RPMI8226 (cell line): Measurements from ENCODE around the gene FHIT.

Experiments
- DNase-seq: peaks from one replicate; pipeline ENCODE4 v3.0.0-alpha.2; 2015

Gene FHIT

DNA sequence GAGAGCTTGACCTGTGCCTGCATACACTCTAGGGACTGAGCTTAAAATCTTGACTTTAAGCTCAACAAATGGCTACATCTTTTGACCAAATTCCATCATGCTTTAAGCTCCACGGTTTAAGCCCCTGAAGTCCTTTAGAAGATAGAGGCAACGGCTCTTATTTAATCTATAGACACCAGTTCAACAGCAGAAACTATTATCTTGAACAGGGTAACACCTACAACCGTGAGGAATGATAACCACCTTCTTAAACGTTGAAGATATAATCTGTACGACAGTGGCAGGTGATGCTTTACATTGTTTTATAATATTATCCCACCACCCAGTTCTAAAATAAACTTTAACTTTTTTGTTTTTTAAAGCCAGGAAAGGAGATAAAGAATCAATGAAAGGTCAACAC lies 1007.8 kb downstream of the FHIT start:
- no peak for DNase-seq

DNA sequence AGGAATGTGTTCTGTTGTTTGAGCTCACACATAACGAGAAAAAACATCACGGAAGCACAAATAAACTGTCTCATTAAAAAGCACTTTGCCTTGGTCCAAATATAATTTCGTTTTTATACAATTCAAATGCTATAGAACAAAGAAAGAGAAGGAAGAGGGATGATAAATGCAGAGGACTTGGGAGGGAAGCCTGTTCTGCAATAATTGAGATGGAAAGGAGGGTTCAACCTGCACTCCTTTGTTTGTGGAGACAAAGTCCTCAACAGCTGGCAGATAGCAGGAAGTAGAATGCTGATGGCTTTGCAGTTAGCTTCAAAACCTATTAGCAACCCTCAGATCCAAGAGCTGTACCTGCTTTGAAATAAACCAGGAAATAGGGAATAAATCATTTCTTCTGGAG lies 1010.8 kb downstream of the FHIT start:
- DNase-seq, result no peak

GRCh38 chr3:60238550-60238949 lies 1012.7 kb downstream of the FHIT start:
- DNase-seq, result no peak

DNA sequence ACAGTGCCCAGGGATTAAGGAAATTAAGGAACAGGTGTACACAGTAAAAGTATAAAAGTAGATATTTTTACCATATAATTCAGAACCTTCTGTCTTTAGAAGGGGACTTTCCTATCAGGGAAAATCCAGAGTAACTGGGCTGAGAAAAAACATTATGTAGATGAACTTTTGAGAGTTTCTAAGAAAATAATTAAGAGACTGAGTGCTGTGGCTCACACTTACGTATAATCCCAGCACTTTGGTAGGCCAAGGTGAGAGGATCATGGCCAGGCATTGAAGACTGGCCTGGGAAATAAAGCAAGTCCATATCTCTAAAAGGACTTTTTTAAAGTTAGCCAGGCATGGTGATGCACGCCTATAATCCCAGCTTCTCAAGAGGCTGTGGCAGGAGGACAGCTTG lies 1021.8 kb downstream of the FHIT start:
- no peak for DNase-seq

DNA sequence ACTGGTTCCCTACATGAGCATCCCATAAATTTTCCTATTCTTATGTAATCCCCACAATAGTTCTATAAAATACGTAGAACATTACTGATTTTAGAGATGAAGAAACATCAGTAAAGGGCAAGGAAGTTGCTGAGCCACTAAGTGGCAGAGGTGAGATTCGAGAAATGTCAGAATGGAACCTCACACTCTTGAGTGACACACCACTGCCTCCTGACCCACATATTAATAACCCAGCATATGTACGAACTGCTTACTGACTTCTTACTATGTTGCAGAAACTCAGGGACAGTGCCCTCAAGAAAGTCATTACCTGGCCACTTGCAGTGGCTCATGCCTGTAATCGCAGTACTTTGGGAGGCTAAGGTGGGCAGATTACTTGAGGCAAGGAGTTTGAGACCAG lies 1022.4 kb downstream of the FHIT start:
- no peak for DNase-seq

- DNase-seq, result no peak
These were observed 1024.3 kb downstream of the FHIT start for GRCh38 chr3:60226912-60227311.

DNA sequence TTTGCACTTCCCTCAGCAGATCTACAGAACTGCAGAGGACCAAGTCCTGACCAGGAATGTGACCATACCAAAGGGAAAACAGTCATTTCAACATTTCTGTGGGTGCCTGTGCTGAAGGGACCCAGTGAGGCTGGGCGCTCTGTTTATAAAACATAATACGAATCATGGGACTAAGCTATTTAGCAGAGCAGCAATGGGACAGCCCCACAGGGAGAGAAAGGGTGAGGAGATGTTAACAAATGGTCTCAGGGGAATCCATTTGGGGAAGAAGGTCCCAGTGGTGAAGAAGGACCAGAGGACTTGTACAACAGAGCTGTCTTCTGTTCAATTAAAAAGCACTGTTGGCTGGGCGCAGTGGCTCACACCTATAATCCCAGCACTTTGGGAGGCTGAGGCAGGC lies 1025.4 kb downstream of the FHIT start:
- no peak for DNase-seq

DNA sequence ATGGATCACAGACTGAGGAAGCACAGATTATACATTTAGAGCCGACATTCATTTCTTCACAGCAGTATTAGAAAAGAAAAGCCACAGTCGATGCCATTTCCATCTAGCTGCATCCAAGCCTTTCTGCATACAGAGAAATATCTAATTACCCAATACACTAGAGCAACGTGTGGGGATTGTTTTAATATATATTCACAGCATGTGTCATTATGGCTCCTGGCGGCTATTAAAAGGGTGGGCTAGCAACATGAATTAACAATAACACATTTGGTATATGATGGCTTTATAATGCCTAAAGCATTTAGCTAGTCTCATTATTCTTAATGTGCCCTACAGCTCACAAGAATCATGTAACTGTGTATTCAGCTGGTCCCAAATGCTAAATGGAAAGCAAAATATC lies 1030.5 kb downstream of the FHIT start:
- DNase-seq, result no peak

DNA sequence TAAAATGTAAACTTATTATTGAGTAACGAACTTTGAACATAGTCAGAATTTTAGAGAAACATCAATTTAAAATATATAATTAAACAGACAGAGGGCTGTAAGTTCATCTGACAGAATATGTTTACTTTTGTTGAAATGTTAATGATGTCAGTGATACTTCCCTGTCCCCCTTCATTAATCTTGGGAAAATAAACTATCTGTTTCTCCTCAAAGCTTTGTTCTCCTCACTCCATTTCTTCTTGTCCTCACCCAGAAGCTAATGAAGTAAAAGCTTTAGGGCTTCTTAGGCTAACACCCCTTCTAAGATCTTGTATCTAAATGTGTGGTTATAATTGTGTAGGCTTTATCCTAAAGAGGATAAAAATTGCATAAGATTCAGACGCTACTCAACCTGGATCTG lies 1031.8 kb downstream of the FHIT start:
- DNase-seq, result no peak

DNA sequence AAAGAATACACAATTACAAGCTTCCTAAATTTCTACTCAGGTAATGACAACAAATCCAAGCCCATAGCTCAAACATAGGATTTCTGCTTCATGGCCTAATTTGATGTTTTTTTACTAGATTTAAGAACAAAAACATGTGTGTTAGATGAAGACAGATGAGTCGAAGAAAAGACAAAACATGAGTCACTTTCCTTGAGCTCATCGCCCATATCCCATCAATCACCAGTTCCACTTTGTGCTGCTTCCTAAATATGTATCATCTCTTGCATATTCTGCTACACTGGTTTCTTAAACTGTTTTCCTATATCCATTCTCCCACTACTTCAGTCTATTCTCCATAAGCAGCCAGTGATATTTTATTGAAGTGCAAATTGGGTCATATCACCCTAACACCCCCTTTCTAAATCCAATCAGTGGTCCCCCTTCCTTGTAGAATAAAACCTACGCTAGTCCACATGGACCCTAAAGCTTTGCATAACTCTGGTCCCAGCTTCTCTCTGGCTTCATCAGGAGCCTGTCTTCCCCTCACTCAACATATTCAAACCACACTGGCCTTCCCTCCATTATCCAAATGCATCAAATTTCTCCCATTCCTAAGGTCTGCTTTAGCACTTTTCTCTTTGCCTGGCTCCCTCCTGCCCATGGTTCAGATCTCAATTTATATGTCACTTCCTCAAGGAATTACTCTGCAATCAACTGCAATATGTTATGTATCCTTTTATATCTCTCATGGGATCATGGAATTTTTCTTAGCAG lies 1033.9 kb downstream of the FHIT start:
- no peak for DNase-seq

DNA sequence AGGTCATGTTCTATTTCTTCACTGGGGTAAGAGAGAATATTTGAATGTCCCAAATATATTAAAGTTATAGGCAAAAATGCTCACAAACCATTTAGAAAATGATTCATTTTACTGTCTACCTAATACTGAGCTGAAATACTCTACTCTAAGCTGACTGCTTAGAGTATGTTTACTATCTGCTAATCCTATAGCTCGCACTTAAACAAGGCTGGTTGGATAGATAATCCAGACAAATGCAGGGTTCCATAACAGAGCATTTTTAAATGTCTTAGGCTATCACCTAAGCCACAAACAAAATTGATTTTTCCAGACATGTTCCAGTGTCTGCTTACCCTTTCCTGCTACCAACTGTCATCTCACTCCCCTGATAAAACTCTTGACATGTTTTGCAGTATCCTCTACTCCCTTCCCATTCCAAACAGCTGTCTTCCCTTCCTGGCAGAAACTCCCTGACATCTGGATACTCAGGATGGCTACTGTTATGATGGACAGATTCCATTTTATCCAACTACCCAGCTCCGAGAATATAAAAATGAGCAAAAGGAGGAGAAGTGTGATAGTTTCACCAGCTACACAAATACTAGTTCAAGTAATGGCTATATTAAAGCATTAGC lies 1034.7 kb downstream of the FHIT start:
- no peak for DNase-seq

DNA sequence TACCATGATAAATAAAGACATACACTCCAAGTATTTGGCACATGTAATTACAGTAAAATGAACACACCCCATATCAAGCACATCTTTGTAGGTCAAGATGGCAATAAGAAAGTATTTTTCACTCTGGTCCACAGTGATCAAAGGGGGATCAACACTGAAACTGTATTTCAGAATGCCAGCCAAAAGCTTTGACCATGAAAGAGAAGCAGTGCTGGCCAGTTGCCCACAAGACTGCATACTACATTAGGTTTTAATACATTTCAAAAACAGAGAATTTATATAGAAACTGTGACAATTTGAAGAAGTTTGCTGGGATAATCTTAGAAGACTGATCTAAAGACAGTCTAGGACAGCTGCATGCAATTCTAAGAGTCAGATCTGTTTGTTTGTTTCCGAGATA lies 1035.3 kb downstream of the FHIT start:
- DNase-seq, result no peak

- DNase-seq, result no peak
These were observed 1043.3 kb downstream of the FHIT start for GRCh38 chr3:60207905-60208304.

- DNase-seq, result no peak
These were observed 1045.0 kb downstream of the FHIT start for GRCh38 chr3:60206206-60206605.

- DNase-seq, result no peak
These were observed 1049.1 kb downstream of the FHIT start for GRCh38 chr3:60202052-60202726.

DNA sequence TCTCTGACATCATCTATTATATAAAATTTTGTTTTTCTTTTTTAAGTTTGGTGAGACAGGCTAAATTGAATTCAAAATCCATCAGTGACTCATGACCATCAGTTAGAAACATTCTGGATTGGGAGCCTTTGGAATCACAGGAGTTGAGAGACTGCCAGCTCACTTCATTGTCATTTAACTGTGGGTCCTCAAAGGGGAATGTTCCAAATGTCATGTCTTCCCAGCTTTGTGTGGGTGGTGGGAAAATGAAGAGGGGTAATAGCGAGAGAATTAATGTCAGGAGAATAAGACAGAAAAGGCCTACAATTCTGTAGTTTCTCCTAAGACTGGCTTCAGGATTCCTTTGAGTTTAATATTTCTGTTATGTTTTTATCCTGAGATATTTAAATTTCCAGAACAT lies 1051.9 kb downstream of the FHIT start:
- DNase-seq, result no peak

GRCh38 chr3:60198179-60198720 lies 1053.0 kb downstream of the FHIT start:
- DNase-seq, result no peak

- no peak for DNase-seq
These were observed 1058.7 kb downstream of the FHIT start for GRCh38 chr3:60192297-60193114.

DNA sequence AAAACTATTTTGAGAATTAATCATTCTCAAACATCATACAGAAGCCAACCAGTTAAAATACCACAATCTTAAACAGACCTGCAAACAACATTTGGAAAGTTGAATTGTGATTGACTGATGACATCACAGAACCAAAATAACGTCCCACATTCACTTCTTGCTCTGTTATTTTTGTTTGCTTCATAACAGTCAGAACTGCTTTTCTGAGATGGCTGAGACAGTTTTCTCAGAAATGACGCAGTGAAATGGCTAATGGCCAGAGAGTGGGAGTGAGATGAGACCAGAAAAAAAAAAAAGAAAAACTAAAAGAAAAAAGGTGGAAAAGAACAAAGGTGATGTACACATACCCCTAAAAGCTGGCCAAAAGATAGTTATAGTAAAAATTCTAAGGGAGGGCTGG lies 1061.2 kb downstream of the FHIT start:
- DNase-seq, result no peak

GRCh38 chr3:60189304-60189703 lies 1061.9 kb downstream of the FHIT start:
- DNase-seq, result no peak

GRCh38 chr3:60188803-60189202 lies 1062.4 kb downstream of the FHIT start:
- DNase-seq, result no peak

GRCh38 chr3:60187343-60187742 lies 1063.9 kb downstream of the FHIT start:
- no peak for DNase-seq

DNA sequence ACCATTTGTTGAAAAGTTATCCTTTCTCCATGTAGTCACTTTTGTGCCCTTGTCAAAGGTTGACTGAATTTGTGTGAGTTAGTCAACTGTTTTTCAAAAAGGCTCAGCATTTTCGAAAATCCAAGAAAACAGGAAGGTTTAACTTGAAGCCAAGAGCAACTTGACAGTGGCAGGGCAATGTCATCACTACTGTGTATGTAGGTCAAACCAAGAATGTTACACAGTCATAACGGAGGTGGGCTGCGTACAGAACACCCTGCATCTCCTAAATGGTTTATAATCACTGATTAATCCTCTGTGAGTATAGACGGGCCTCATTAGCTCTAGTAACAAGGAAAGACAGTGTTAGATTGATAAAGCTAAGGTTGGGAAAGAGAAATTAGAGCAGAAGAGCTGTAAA lies 1064.9 kb downstream of the FHIT start:
- no peak for DNase-seq
